ENCODE results near the gene PCK1. TPM values are rescaled to one million over a fixed set of nuclear protein-coding genes. Genes with fewer than 3 reads are reported as not detected.

The PCK1 gene
- total RNA-seq, 1 donor from 2014 or later, result under 0.01 TPM

GRCh38 chr20:57615445-57615811 lies 54.5 kb downstream of the PCK1 start:
- DNase-seq (ENCODE audit: low spot score in 2 of 2), result no peak
- FAIRE-seq, result no peak

GRCh38 chr20:57616143-57616951 lies 55.4 kb downstream of the PCK1 start:
- FAIRE-seq, result no peak
- DNase-seq (ENCODE audit: low spot score in 2 of 2), result no peak

DNA sequence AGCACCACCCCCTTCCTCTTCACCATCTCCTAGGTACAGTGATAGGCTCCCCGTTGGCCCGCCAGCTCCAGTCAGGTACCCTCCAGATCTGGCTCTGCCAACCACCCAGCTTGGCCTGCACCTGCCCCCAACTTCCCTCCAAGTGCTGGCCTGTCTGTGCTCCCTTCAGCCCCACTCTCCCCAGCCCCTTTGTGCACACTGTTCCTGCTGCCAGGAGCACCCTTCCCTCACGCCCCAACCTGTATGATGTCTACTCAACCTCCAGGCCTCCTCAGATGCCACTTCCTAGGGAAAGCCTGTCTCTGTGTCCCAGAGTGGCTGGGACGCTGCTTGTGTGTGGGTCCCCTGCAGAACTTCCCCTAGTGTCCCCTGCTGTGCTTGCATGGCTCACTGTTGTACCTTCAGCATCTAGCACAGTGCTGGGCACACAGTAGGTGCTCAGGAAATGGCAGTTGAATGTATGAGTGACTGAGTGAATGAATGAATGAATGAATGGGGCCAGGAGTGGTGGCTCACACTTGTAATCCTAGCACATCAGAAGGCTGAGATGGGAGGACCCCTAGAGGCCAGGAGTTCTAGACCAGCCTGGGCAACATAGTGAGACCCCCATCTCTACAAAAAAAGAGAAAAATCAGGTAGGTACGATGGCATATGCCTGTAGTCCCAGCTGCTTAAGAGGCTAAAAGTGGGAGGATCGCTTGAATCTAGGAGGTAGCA lies 56.3 kb downstream of the PCK1 start:
- FAIRE-seq (no peak), DNase-seq (ENCODE audit: low spot score in 2 of 2) (no peak)

Other genes with a start within 250 kb of the PCK1 start
- not detected for gene SPO11, start 231.3 kb upstream of the PCK1 start, total RNA-seq
- gene RAE1, start 209.9 kb upstream of the PCK1 start, total RNA-seq, result 31.8 TPM
- gene RBM38, start 169.7 kb upstream of the PCK1 start, total RNA-seq, result 10.6 TPM
- not detected for gene CTCFL, start 36.0 kb upstream of the PCK1 start, total RNA-seq
- not detected for gene ZBP1, start 59.3 kb downstream of the PCK1 start, total RNA-seq
- gene PMEPA1, start 148.9 kb downstream of the PCK1 start, total RNA-seq, result 6.1 TPM

Data from frontal cortex (tissue), 4 donors.